ENCODE measurements around the gene ANKS1A.

DNA sequence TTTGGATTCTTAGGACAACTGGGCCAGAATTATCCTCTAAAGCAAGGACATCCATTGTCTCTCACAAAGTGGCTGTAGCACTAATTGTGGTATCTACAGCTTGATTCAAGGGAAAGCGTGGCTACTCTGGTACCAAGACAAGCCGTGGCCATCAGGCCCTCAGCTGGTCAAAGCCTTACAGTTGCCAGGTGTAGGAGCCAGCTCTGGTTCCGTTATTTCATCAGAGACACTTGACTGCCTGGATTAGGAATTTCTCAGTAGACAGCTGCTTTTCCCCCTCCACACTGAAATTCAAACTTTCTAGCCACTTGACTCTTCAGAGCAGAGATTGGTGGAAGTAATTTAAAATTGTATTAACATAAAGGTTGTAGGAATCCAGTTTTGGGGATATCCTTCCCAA lies 104.2 kb downstream of the ANKS1A start:
- TF ChIP-seq EZH2 (IDR thresholded peaks at IDR 0.05; ENCODE audit: borderline replicate concordance), result no peak
- TF ChIP-seq, protein P1, sequence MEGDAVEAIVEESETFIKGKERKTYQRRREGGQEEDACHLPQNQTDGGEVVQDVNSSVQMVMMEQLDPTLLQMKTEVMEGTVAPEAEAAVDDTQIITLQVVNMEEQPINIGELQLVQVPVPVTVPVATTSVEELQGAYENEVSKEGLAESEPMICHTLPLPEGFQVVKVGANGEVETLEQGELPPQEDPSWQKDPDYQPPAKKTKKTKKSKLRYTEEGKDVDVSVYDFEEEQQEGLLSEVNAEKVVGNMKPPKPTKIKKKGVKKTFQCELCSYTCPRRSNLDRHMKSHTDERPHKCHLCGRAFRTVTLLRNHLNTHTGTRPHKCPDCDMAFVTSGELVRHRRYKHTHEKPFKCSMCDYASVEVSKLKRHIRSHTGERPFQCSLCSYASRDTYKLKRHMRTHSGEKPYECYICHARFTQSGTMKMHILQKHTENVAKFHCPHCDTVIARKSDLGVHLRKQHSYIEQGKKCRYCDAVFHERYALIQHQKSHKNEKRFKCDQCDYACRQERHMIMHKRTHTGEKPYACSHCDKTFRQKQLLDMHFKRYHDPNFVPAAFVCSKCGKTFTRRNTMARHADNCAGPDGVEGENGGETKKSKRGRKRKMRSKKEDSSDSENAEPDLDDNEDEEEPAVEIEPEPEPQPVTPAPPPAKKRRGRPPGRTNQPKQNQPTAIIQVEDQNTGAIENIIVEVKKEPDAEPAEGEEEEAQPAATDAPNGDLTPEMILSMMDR (IDR thresholded peaks at IDR 0.05; ENCODE audit: poor library complexity), result no peak

All from hepatocyte (in vitro differentiated cells).